ENCODE data around the gene ZBTB7B.

- no peak for TF ChIP-seq CTCF (IDR thresholded peaks at IDR 0.05)
- no peak for TF ChIP-seq POLR2A (IDR thresholded peaks at IDR 0.05)
- TF ChIP-seq POLR2AphosphoS5 (IDR thresholded peaks at IDR 0.05), result no peak
- no peak for TF ChIP-seq EP300 (IDR thresholded peaks at IDR 0.05)
These were observed 4.3 kb upstream of the ZBTB7B start for GRCh38 chr1:154998201-154998780.
